Measurements from ENCODE around the gene FARS2.

Gene FARS2

DNA sequence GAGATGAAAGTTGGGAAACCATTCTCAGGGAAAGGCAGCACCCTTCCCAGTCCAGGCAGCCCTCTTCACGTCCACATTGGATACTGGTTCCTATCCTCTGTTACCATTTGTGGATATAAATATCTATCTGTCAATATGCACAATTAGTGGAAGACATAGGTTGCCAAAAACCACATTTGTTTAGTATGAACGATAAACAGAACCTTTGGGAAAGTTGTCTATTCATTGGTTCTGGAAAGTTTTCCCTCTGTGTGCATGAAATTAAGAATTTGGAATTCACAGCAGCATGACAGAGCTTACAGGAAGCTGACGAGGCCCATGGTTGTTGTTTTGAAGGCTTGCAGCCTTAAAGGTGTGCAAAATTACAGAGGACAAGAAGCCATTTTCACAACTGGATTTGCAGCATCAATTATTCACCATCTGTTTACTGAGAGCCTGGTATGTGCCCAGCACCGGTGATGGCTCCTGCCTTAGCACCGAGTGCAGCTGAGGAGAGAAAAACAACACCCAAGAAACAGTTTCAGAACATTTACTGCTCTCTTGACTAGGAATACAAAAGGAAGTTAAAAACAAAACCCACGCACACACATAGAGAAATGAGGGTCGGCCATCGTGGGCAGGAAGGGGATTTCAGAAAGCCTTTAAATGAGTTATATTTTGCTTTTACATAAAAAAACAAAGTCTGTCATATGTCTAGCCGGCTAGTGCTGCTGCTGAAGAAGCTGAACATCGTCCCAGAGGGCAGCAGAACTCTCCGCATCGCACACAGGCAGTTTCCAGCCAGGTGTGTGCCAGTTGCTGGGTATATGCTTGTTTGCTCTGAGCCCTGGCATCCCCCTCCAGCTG, 319.6 kb downstream of the FARS2 start:
- DNase-seq (ENCODE audit: low read depth, low spot score): no peak

- DNase-seq (ENCODE audit: low read depth, low spot score): no peak
Measured at GRCh38 chr6:5582762-5583161, 321.4 kb downstream of the FARS2 start.

- no peak for DNase-seq (ENCODE audit: low read depth, low spot score)
Measured at GRCh38 chr6:5583528-5583927, 322.2 kb downstream of the FARS2 start.

- DNase-seq (ENCODE audit: low read depth, low spot score): peak; percentile 62
Measured at GRCh38 chr6:5584078-5584482, 322.8 kb downstream of the FARS2 start.

GRCh38 chr6:5587648-5588047, 326.3 kb downstream of the FARS2 start:
- no peak for DNase-seq (ENCODE audit: low read depth, low spot score)

GRCh38 chr6:5589422-5590141, 328.3 kb downstream of the FARS2 start:
- DNase-seq (ENCODE audit: low read depth, low spot score): no peak

DNA sequence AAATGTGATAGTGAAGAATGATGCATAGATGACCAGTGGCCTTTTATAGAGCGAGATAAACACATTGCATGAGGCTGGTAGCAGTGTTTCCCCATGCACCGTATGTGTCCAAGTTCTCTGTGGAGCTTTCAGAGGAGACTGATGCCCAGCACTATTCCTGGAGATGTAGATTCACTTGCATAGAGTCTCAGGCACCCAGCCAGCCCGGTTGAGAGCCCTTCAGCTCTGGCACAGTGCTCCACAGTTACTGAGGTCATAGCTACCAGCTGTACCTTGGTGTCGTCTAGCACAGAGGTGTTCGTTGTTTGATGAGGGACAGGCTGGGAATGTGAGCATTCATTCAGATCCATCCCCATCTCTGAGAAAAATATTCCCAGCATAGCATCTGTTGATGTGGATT, 328.9 kb downstream of the FARS2 start:
- no peak for DNase-seq (ENCODE audit: low read depth, low spot score)

- no peak for DNase-seq (ENCODE audit: low read depth, low spot score)
Measured at GRCh38 chr6:5592886-5593519, 331.7 kb downstream of the FARS2 start.

- no peak for DNase-seq (ENCODE audit: low read depth, low spot score)
Measured at GRCh38 chr6:5595184-5595583, 333.9 kb downstream of the FARS2 start.

DNA sequence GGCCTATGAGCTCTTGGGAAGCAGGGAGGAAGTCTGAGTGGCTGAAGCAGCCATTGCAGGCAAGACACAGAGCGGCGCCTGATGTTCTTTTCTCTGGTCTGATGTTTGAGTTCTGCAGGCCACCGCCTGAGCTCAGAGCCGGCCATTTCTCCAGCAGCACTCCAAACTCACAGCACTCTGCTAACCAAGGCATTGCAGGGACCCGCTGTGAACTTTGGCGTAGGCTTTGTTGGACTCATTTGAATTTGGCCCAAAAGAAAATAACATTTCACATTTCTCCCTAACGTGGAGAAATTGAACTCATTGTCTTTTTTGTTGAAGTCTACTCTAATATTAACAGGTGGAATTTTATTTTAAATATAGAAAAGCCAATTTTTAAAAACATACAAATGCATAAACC, 336.1 kb downstream of the FARS2 start:
- no peak for DNase-seq (ENCODE audit: low read depth, low spot score)

GRCh38 chr6:5598123-5598522, 336.8 kb downstream of the FARS2 start:
- no peak for DNase-seq (ENCODE audit: low read depth, low spot score)

- DNase-seq (ENCODE audit: low read depth, low spot score): no peak
Measured at GRCh38 chr6:5599127-5599526, 337.8 kb downstream of the FARS2 start.

- DNase-seq (ENCODE audit: low read depth, low spot score): no peak
Measured at GRCh38 chr6:5605937-5606336, 344.6 kb downstream of the FARS2 start.

GRCh38 chr6:5606546-5606945, 345.2 kb downstream of the FARS2 start:
- peak; percentile 16 for DNase-seq (ENCODE audit: low read depth, low spot score)

DNA sequence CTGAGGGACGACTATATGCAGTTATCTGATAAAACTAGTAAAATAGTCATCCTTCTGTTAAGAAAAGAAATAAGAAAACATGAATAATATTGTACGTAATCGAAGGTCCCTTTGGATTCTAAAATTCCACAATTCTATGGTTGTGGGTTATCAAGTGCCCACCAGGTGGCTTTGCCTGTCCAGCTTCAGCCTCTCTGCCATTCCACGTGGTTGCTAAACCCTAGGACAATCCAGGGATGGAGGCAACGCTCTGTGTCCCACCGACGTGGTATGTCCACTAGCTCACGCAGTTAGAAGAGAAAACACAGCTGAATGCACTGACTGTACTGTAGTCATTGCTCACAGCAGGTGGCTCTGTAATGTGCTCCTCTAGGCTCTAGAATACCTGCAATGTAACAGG, 349.3 kb downstream of the FARS2 start:
- DNase-seq (ENCODE audit: low read depth, low spot score): no peak

- DNase-seq (ENCODE audit: low read depth, low spot score): no peak
Measured at GRCh38 chr6:5617179-5617578, 355.9 kb downstream of the FARS2 start.

GRCh38 chr6:5619249-5619648, 357.9 kb downstream of the FARS2 start:
- no peak for DNase-seq (ENCODE audit: low read depth, low spot score)

DNA sequence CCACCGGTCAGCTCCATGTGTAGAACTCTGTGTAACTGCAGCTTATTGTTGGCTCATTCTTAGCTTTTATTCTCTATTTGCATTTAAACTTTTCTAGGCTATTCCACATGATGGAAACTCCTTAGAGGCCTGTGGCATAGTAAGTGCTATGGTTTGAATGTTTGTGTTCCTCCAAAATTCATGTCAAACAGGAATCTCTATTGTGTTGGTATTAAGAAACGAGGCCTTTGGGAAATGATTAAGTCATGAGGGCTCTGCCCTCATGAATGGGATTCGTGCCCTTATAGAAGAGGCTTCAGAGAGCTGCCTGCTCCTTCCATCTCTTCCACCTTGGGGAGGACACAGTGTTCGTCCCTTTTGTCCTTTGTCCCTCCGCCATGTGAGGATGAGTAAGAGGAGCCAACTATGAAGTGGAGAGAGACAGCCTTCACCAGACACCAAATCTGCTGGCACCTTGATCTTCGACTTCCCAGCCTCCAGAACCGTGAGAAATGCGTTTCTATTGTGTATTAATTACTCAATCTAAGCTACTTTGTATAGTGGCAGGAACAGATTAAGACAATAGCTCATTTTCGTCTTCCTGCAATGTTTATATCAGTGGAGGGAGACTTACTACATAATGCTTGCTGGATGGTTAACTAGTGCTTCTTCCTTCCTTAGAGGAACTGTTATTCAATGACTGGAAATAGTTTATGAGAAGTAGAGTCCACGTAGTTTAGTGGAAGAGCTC, 361.1 kb downstream of the FARS2 start:
- no peak for DNase-seq (ENCODE audit: low read depth, low spot score)

DNA sequence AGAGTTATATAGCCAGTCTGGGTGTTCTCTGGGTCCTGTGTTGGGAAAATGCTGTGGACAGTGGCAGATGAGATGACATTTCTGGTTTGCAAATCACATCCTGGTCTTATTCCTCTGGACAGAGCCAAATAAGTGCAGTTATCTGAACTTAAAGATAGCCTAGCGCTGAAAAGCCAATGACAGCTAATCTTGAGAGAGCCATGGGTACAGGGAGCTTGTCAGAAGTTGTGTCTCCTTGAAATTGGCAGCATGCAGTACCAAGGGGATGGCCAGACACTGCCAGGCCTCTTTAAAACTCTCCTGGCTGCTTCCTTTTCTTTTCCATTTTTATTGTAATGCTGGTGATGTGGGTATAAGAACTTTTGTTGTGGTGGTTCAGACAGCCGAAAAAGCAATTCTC, 362.5 kb downstream of the FARS2 start:
- DNase-seq (ENCODE audit: low read depth, low spot score): no peak

GRCh38 chr6:5624256-5624655, 362.9 kb downstream of the FARS2 start:
- no peak for DNase-seq (ENCODE audit: low read depth, low spot score)

DNA sequence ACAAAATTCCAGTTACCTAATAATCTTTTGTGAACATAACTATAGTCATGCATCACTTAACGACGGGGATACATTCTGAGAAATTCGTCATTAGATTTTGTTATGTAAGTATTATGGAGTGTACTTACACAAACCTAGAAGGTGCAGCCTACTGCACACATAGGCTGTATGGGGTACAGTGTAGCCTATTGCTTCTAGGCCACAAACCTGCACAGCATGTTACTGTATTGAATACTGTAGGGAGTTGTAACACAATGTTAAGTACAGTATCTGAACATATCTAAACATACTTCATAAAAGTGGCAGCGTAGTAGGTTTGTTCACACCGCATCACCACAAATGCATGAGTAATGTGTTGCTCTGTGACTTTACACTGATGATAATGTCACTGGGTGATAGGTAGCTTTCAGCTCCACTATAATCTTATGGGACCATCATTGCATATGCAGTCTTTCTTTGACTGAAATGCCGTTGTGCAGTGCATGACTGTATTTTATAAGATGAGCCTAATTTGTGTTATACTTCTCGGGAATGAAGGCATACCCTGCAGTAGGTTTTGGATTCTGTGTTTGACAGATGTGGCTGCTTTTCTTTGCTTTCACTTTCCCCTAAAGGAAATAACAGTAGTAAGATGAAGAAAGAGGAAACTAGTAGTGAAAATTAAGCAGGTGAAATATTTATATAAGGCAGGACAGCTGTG, 365.6 kb downstream of the FARS2 start:
- no peak for DNase-seq (ENCODE audit: low read depth, low spot score)

Measured in astrocyte of the hippocampus (primary cell).